ENCODE data around the gene KAZN. TPM values are rescaled to one million over a fixed set of nuclear protein-coding genes. Genes with fewer than 3 reads are reported as not detected.

The KAZN gene
- total and polyA plus RNA-seq, 2 of the 8 experiments (the other 6 are each of a cell fraction or from before 2014, with no cell fraction given), result 3.7 to 11.8 TPM

DNA sequence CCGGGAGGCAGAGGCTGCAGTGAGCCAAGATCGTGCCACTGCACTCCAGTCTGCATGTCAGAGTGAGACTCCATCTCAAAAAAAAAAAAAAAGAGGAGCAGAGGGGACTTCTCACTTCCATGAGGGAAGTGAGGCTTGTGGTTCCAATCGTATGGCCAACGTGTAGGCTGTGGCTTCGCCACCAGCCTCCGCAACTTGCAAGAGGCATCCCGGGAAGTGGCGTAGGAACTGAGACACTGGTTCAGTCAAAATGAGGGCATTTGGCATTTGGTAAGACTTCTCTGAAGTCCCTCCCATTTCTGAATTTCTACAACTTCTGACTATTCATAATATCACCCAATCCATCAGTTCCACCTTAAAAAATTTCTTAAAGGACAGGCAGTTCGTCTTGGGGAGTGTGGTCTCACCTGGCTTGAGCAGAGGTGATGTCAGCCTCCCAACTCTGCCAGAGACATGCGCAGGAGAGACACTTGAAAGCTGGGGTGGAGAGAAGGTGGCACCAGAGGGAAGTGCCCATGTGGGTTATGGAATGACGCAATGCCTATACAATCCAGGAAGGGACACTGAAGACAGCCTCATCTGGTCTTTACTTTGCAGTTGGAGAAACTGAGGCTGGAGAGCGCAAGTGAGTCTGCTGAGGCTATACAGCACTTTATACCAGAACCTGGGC, 17.2 kb downstream of the KAZN start (continued):
- no peak for TF ChIP-seq TAF7 (optimal IDR thresholded peaks at IDR 0.05; ENCODE audit: borderline replicate concordance, low read depth, low read length)
- no peak for TF ChIP-seq POLR2A (IDR thresholded peaks at IDR 0.05; ENCODE audit: control extremely low read depth in 1 of 2, low read depth in 2 of 2, low read length in 2 of 2)
- no peak for TF ChIP-seq GTF2F1 (IDR thresholded peaks at IDR 0.05; ENCODE audit: borderline replicate concordance, low read depth, low read length)
